K562 (cell line): ENCODE data around the gene ENO3. TPM values are rescaled to one million over a fixed set of nuclear protein-coding genes. Genes with fewer than 3 reads are reported as not detected.

ENCODE experiments used
- E2F8 ChIP-seq: fragments of 450-650 bp; IDR thresholded peaks from 2 replicates; pipeline ENCODE4 v1.7.1; 2018; ENCODE audit warnings: mild to moderate bottlenecking, low read depth; ENCODE audit not compliant: partially characterized antibody
- HDAC6 ChIP-seq: IDR thresholded peaks from 2 replicates; pipeline ENCODE4 v1.6.1; 2012; ENCODE audit warnings: low read depth, mild to moderate bottlenecking, control low read depth, inconsistent platforms, low read length, moderate library complexity
- NFE2 ChIP-seq: IDR thresholded peaks from 2 replicates; pipeline ENCODE4 v1.6.1; 2014; ENCODE audit warnings: antibody characterized with exemption, low read depth
- RFX1 ChIP-seq: fragments of 450-650 bp; IDR thresholded peaks from 2 replicates; pipeline ENCODE4 v1.6.1; 2016; ENCODE audit warnings: mild to moderate bottlenecking, moderate library complexity
- SIN3A ChIP-seq, 2 experiments: fragments of 150-350 bp in 1 of 2; IDR thresholded peaks; 2 replicates each; pipeline ENCODE4 v1.6.1; 2011 to 2016; ENCODE audit warnings: borderline replicate concordance in 2 of 2, low read depth in 2 of 2, low read length in 2 of 2, mild to moderate bottlenecking in 2 of 2, moderate library complexity in 2 of 2; ENCODE audit not compliant: control insufficient read depth in 1 of 2
- TAF9B ChIP-seq: fragments of 450-650 bp; IDR thresholded peaks from 2 replicates; pipeline ENCODE4 v1.6.1; 2018; ENCODE audit warnings: mild to moderate bottlenecking; ENCODE audit not compliant: partially characterized antibody
- VEZF1 ChIP-seq: fragments of 200-800 bp; sonication (Bioruptor generic); IDR thresholded peaks from 2 replicates; pipeline ENCODE4 v1.6.1; 2017; ENCODE audit warnings: missing genetic modification characterization, missing compliant biosample characterization
- YY1 ChIP-seq, 3 experiments: IDR thresholded peaks; 2 replicates each; pipeline ENCODE4 v1.6.1; 2011; ENCODE audit warnings: low read length in 2 of 3, mild to moderate bottlenecking in 2 of 3, moderate library complexity in 2 of 3, borderline replicate concordance in 1 of 3, control low read depth in 1 of 3, low read depth in 1 of 3; ENCODE audit not compliant: insufficient read depth in 3 of 3, insufficient replicate concordance in 2 of 3, control insufficient read depth in 1 of 3, insufficient read length in 1 of 3; ENCODE audit errors: extremely low read depth in 1 of 3
- ZBTB26 ChIP-seq: fragments of 450-650 bp; formaldehyde crosslinking; IDR thresholded peaks from 2 replicates; pipeline ENCODE4 v1.4.0; 2022; ENCODE audit warnings: missing genetic modification characterization
- ZFP30 ChIP-seq: fragments of 250-450 bp; sonication (Bioruptor Pico); IDR thresholded peaks from 2 replicates; pipeline ENCODE4 v1.8.0; 2022; ENCODE audit warnings: moderate library complexity, mild to moderate bottlenecking, inconsistent platforms, borderline replicate concordance
- ZNF280B ChIP-seq: fragments of 250-450 bp; sonication (Bioruptor Pico); IDR thresholded peaks from 2 replicates; pipeline ENCODE4 v1.5.1; 2021; ENCODE audit warnings: mild to moderate bottlenecking
- polyA plus RNA-seq, 8 experiments: library from polyadenylated mRNA; depleted of rRNA in 4 of 8; stranded (reverse) in 5 of 8; unstranded in 3 of 8; fragments of >200 nt; fragmentation: Nextera tagmentation in 2 of 8; fragmentation: Illumina TruSeq in 1 of 8; extraction: Ambion mirVana in 2 of 8; extraction: Trizol in 1 of 8; gene quantifications; 2 replicates each; pipeline versions ENCODE4 v1.2.1 to v1.2.3, GENCODE V29; 2011 to 2014; ENCODE audit warnings: inconsistent platforms in 1 of 8, missing spikeins in 1 of 8
- total RNA-seq, 7 experiments: library from RNA; depleted of rRNA in 6 of 7; stranded (reverse); fragments of >200 nt in 6 of 7; fragmentation: Illumina TruSeq in 2 of 7; extraction: Trizol in 2 of 7; gene quantifications; 2 replicates each; pipeline versions ENCODE4 v1.2.1 to v1.2.3, GENCODE V29; 2011 to 2021; ENCODE audit warnings: low replicate concordance in 1 of 7
- TF ChIP-seq, protein P1 (sequence below): fragments of 200-400 bp; formaldehyde crosslinking; IDR thresholded peaks from 2 replicates; pipeline ENCODE4 v1.6.1; 2017; ENCODE audit warnings: mild to moderate bottlenecking, low read depth, low read length, moderate library complexity
- TF ChIP-seq, protein P2 (sequence below): fragments of 450-650 bp; formaldehyde crosslinking; IDR thresholded peaks from 2 replicates; pipeline ENCODE4 v1.4.0; 2020; ENCODE audit warnings: mild to moderate bottlenecking, mixed read lengths

ENO3 gene
- total and polyA plus RNA-seq, 9 of the 15 experiments (the other 6 are each of a cell fraction or from before 2014, with no cell fraction given): 5.7 to 17.2 (median 9.9) TPM

DNA sequence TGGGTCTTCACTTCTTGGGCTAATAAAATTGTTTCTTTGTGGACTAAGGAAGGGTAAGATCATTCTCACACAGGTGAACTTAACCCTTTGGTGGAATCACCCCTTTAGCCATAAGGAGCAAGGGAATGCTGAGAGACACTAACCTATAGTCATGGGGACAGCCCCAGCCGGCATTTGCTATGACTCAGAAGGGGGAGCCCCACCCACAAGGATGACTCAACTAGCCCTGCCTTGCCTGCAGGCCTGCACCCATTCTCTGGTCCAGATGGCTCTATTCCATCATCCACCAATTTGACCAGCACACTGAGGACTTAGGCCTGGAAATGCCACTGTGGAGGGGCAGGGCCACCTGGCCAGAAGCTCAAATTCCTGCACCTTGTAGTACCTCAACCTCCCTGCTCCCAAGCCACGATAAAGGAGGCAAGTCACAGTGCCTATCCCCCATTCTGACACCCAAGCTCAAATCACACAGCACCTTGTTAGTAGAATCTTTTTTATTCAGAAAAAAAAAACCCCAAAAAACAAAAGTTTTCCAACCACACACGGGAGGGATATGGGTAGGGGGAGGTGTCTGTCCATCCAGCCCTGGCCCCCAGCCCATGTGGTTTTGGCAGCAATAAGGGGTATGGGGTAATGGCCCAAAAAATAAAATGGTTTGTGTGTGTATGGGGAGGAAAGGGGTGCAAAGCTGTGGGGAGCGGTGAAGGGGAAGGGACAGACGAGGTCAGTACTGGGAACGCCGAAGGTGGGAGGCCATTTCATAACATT lies 5.6 kb upstream of the ENO3 start (continued):
- TF ChIP-seq E2F8: no peak
- TF ChIP-seq, protein P1, sequence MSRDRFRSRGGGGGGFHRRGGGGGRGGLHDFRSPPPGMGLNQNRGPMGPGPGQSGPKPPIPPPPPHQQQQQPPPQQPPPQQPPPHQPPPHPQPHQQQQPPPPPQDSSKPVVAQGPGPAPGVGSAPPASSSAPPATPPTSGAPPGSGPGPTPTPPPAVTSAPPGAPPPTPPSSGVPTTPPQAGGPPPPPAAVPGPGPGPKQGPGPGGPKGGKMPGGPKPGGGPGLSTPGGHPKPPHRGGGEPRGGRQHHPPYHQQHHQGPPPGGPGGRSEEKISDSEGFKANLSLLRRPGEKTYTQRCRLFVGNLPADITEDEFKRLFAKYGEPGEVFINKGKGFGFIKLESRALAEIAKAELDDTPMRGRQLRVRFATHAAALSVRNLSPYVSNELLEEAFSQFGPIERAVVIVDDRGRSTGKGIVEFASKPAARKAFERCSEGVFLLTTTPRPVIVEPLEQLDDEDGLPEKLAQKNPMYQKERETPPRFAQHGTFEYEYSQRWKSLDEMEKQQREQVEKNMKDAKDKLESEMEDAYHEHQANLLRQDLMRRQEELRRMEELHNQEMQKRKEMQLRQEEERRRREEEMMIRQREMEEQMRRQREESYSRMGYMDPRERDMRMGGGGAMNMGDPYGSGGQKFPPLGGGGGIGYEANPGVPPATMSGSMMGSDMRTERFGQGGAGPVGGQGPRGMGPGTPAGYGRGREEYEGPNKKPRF: no peak
- TF ChIP-seq NFE2: peak; percentile 48
- no peak; the same call in 1 of the 2 replicates for TF ChIP-seq RFX1
- no peak for TF ChIP-seq HDAC6
- peak in 1 of 3 experiments; percentile 47 for TF ChIP-seq YY1 (IDR thresholded peaks at IDR 0.05; ENCODE audit: borderline replicate concordance in 1 of 3, control insufficient read depth in 1 of 3, extremely low read depth in 1 of 3, insufficient read depth in 3 of 3, insufficient read length in 1 of 3, insufficient replicate concordance in 2 of 3, low read depth in 1 of 3, low read length in 2 of 3)
- TF ChIP-seq VEZF1 (CRISPR knock-in tag): peak; percentile 77
- TF ChIP-seq, protein P2, sequence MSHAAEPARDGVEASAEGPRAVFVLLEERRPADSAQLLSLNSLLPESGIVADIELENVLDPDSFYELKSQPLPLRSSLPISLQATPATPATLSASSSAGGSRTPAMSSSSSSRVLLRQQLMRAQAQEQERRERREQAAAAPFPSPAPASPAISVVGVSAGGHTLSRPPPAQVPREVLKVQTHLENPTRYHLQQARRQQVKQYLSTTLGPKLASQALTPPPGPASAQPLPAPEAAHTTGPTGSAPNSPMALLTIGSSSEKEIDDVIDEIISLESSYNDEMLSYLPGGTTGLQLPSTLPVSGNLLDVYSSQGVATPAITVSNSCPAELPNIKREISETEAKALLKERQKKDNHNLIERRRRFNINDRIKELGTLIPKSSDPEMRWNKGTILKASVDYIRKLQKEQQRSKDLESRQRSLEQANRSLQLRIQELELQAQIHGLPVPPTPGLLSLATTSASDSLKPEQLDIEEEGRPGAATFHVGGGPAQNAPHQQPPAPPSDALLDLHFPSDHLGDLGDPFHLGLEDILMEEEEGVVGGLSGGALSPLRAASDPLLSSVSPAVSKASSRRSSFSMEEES (CRISPR knock-in tag): no peak
- TF ChIP-seq ZFP30 (CRISPR knock-in tag): no peak
- TF ChIP-seq TAF9B: no peak
- TF ChIP-seq SIN3A (IDR thresholded peaks at IDR 0.05; ENCODE audit: borderline replicate concordance in 2 of 2, control insufficient read depth in 1 of 2, low read depth in 2 of 2, low read length in 2 of 2): peak in 1 of 2 experiments; percentile 56; a peak in 2 of 4 replicates
- TF ChIP-seq ZBTB26 (CRISPR knock-in tag): no peak
- no peak for TF ChIP-seq ZNF280B
